HCT116 (cell line): Measurements from ENCODE around the gene ESR2. TPM values are rescaled to one million over a fixed set of nuclear protein-coding genes. Genes with fewer than 3 reads are reported as not detected.
"Not testable (repeated sequence)": the region's sequence is repeated elsewhere in the genome, so short reads cannot be mapped to it uniquely, and the experiment has no call there.

Experiments used
- ATAC-seq: fragments of 200-7000 bp; cut with Tn5 transposase; 2 replicates; pipeline ENCODE4 v1.9.1; 2020; ENCODE audit warnings: mild to moderate bottlenecking, moderate library complexity
- BruUV-seq: library from RNA; stranded (reverse); fragments of 400-500 nt; replicated peaks from 2 replicates; lab custom pipeline; 2021; lab: Mats Ljungman, UMichigan
- CTCF ChIA-PET: fragments of 300-600 bp; sonication (Branson Sonifier 250); formaldehyde crosslinking; loops from one replicate; lab custom pipeline; 2021; ENCODE audit warnings: antibody characterized with exemption; lab: Charles Lee
- POLR2A ChIA-PET: fragments of 300-600, 350-600 bp; sonication (Branson Sonifier 250); formaldehyde crosslinking; loops from one replicate; lab custom pipeline; 2021; ENCODE audit warnings: antibody characterized with exemption; lab: Charles Lee
- RAD21 ChIA-PET, 2 experiments: fragments of 300-600 bp; sonication (Branson Sonifier 250); formaldehyde crosslinking; loops; one replicate each; lab custom pipeline; 2023; ENCODE audit warnings: low total read pairs in 2 of 2; ENCODE audit not compliant: uncharacterized antibody in 2 of 2, unreplicated experiment in 2 of 2, low non-redundant PET in 1 of 2; lab: Charles Lee
- DNase-seq: peaks from one replicate; pipeline ENCODE4 v3.0.0-alpha.2; 2010; ENCODE audit warnings: low read depth, low spot score
- H2AFZ ChIP-seq: fragments of 200-600 bp; shearing (Covaris generic), sonication (generic); 2 replicates; pipeline ENCODE4 v1.6.1; 2017; ENCODE audit warnings: low read depth, mixed run types, mixed read lengths, antibody characterized with exemption, low read length; ENCODE audit not compliant: poor library complexity, severe bottlenecking
- H3K27ac ChIP-seq: 2 replicates; pipeline ENCODE4 v1.5.1; 2012; ENCODE audit warnings: low read depth, low read length
- H3K27me3 ChIP-seq: fragments of 200-600 bp; sonication (generic); 2 replicates; pipeline ENCODE4 v1.6.1; 2016; ENCODE audit warnings: mixed run types, low read length, mixed read lengths; ENCODE audit not compliant: insufficient read depth
- H3K36me3 ChIP-seq, 2 experiments: fragments of 200-500 bp in 1 of 2; fragments of 200-600 bp in 1 of 2; sonication (Bioruptor generic) in 1 of 2; sonication (generic) in 1 of 2; 2 replicates each; pipeline versions ENCODE4 v1.5.1 to v1.6.1; 2014 to 2016; ENCODE audit warnings: low read length in 2 of 2, inconsistent platforms in 1 of 2, mixed read lengths in 1 of 2, mixed run types in 1 of 2; ENCODE audit not compliant: insufficient read depth in 2 of 2, control insufficient read depth in 1 of 2
- H3K4me1 ChIP-seq, 2 experiments: fragments of 200-600 bp in 1 of 2; sonication (generic) in 1 of 2; 2 replicates each; pipeline versions ENCODE4 v1.5.1 to v1.6.1; 2012 to 2017; ENCODE audit warnings: low read length in 2 of 2, inconsistent platforms in 1 of 2, mild to moderate bottlenecking in 1 of 2, mixed read lengths in 1 of 2, mixed run types in 1 of 2, moderate library complexity in 1 of 2; ENCODE audit not compliant: insufficient read depth in 2 of 2, control insufficient read depth in 1 of 2
- H3K4me2 ChIP-seq: fragments of 200-600 bp; sonication (generic); 2 replicates; pipeline ENCODE4 v1.6.1; 2017; ENCODE audit warnings: mixed run types, low read length, mixed read lengths
- H3K4me3 ChIP-seq, 2 experiments: fragments of 200-600 bp in 1 of 2; sonication (generic) in 1 of 2; replicated peaks in 1 of 2; 2 replicates each; pipeline ENCODE4 v1.5.1; 2011 to 2016; ENCODE audit warnings: low read length in 2 of 2, control low read depth in 1 of 2, low read depth in 1 of 2, mild to moderate bottlenecking in 1 of 2, mixed read lengths in 1 of 2, mixed run types in 1 of 2
- H3K79me2 ChIP-seq: fragments of 200-600 bp; sonication (generic); 2 replicates; pipeline ENCODE4 v1.6.1; 2017; ENCODE audit warnings: mild to moderate bottlenecking, mixed run types, low read length, moderate library complexity, mixed read lengths; ENCODE audit not compliant: insufficient read depth
- H3K9ac ChIP-seq: fragments of 200-600 bp; sonication (generic); 2 replicates; pipeline ENCODE4 v1.6.1; 2016; ENCODE audit warnings: low read length, mixed read lengths
- H3K9me2 ChIP-seq: fragments of 200-600 bp; sonication (generic), shearing (Covaris generic); 2 replicates; pipeline ENCODE4 v1.6.1; 2017; ENCODE audit warnings: mixed run types, mild to moderate bottlenecking, moderate library complexity; ENCODE audit not compliant: insufficient read depth
- H3K9me3 ChIP-seq, 2 experiments: fragments of 200-500 bp in 1 of 2; fragments of 200-600 bp in 1 of 2; sonication (Bioruptor generic) in 1 of 2; sonication (generic) in 1 of 2; 2 replicates each; pipeline ENCODE4 v1.6.1; 2014 to 2017; ENCODE audit warnings: low read length in 2 of 2, mixed read lengths in 2 of 2, inconsistent platforms in 1 of 2, low read depth in 1 of 2, mild to moderate bottlenecking in 1 of 2, mixed run types in 1 of 2, moderate library complexity in 1 of 2; ENCODE audit not compliant: control insufficient read depth in 1 of 2, insufficient read depth in 1 of 2
- H4K20me1 ChIP-seq: fragments of 200-600 bp; sonication (generic), shearing (Covaris generic); 2 replicates; pipeline ENCODE4 v1.6.1; 2017; ENCODE audit warnings: mixed run types, mild to moderate bottlenecking, moderate library complexity; ENCODE audit not compliant: insufficient read depth
- EZH2 ChIP-seq: fragments of 200-600 bp; sonication (generic); IDR thresholded peaks from 2 replicates; pipeline ENCODE4 v1.6.1; 2017; ENCODE audit warnings: antibody characterized with exemption, mixed run types
- JUND ChIP-seq: IDR thresholded peaks from 2 replicates; pipeline ENCODE4 v1.6.1; 2012
- POLR2A ChIP-seq: IDR thresholded peaks from 2 replicates; pipeline ENCODE4 v1.7.0; 2011; ENCODE audit warnings: borderline replicate concordance; ENCODE audit not compliant: insufficient read depth, insufficient read length; ENCODE audit errors: extremely low read depth
- SIN3A ChIP-seq: IDR thresholded peaks from 2 replicates; pipeline ENCODE4 v1.6.1; 2012; ENCODE audit warnings: low read depth
- SRF ChIP-seq: IDR thresholded peaks from 2 replicates; pipeline ENCODE4 v1.6.1; 2012; ENCODE audit warnings: low read depth
- YY1 ChIP-seq: IDR thresholded peaks from 2 replicates; pipeline ENCODE4 v1.6.1; 2011; ENCODE audit warnings: low read length, low read depth, moderate library complexity, mild to moderate bottlenecking; ENCODE audit not compliant: insufficient replicate concordance; ENCODE audit errors: extremely low read depth
- intact Hi-C: fragments of 100-400 bp; cut with micrococcal nuclease; formaldehyde crosslinking; loops from 2 replicates; pipeline ENCODE4 v1.10.0; 2022
- total RNA-seq: library from RNA; stranded (reverse); gene quantifications from one replicate; pipeline ENCODE4 v1.2.1, GENCODE V29; 2021; ENCODE audit not compliant: unreplicated experiment
- TF ChIP-seq, protein P1 (sequence below), 3 experiments: fragments of 200-600 bp in 1 of 3; sonication (generic) in 1 of 3; IDR thresholded peaks in 2 of 3; conservative IDR thresholded peaks in 1 of 3; 2 replicates each; pipeline ENCODE4 v1.5.1; 2012 to 2017; ENCODE audit warnings: low read depth in 2 of 3, low read length in 2 of 3, antibody characterized with exemption in 1 of 3, borderline replicate concordance in 1 of 3, control low read depth in 1 of 3, mild to moderate bottlenecking in 1 of 3, mixed read lengths in 1 of 3, mixed run types in 1 of 3, moderate library complexity in 1 of 3; ENCODE audit not compliant: insufficient read depth in 1 of 3

ESR2 gene
- total RNA-seq, 1 experiment from 2014 or later: 0.32 TPM

DNA sequence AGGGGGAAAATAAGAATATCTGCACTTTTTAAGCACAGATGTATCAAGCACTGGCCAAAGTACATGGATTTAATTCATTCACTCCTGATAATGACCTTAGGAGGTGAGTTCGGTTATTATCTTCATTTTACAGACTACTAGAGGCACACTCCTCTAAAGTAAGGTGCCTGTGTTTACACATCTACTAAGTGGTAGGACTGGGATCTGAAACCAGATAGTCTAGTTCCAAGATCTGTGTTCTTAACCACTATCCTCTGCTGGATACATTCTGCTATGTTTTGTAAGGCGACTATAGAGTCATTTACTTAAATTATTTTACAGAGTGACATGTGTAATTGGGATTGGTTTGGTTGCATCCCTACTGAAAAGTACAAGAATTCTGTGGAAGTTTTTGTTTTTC is 175.3 kb downstream of the ESR2 start:
- TF ChIP-seq YY1: no peak
- no peak for TF ChIP-seq EZH2
- no peak for TF ChIP-seq SRF
- TF ChIP-seq, protein P1, sequence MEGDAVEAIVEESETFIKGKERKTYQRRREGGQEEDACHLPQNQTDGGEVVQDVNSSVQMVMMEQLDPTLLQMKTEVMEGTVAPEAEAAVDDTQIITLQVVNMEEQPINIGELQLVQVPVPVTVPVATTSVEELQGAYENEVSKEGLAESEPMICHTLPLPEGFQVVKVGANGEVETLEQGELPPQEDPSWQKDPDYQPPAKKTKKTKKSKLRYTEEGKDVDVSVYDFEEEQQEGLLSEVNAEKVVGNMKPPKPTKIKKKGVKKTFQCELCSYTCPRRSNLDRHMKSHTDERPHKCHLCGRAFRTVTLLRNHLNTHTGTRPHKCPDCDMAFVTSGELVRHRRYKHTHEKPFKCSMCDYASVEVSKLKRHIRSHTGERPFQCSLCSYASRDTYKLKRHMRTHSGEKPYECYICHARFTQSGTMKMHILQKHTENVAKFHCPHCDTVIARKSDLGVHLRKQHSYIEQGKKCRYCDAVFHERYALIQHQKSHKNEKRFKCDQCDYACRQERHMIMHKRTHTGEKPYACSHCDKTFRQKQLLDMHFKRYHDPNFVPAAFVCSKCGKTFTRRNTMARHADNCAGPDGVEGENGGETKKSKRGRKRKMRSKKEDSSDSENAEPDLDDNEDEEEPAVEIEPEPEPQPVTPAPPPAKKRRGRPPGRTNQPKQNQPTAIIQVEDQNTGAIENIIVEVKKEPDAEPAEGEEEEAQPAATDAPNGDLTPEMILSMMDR (IDR thresholded peaks at IDR 0.05 in 2 of 3, conservative IDR thresholded peaks at IDR 0.05 in 1 of 3; ENCODE audit: borderline replicate concordance in 1 of 3, insufficient read depth in 1 of 3, low read depth in 2 of 3, low read length in 2 of 3): no peak
- no peak for TF ChIP-seq SIN3A
- no peak for TF ChIP-seq JUND
- no peak for TF ChIP-seq POLR2A
- no peak for DNase-seq
- no peak for ATAC-seq
- CTCF ChIA-PET: no interaction called here
- Histone ChIP-seq H3K4me3 (no peak overlapping the region), H4K20me1 (no peaks in the 10 kb centered on the region), H3K27me3 (no peaks in the 10 kb centered on the region), H3K4me2 (no peak overlapping the region), H3K9ac (no peak overlapping the region), H3K36me3 (peaks cover 0 to 2% of the 10 kb centered on the region in 2 experiments; a peak in 2 of 4 replicates), H3K4me1 (no peaks in the 10 kb centered on the region), H3K9me3 (no peaks in the 10 kb centered on the region), H3K9me2 (no peaks in the 10 kb centered on the region), H2AFZ (no peak overlapping the region), H3K27ac (no peak overlapping the region), H3K79me2 (no peaks in the 10 kb centered on the region)
- intact Hi-C loops: no loop called here
- RAD21 ChIA-PET: no interaction called here
- BruUV-seq: no TSS peak
- POLR2A ChIA-PET: no interaction called here

DNA sequence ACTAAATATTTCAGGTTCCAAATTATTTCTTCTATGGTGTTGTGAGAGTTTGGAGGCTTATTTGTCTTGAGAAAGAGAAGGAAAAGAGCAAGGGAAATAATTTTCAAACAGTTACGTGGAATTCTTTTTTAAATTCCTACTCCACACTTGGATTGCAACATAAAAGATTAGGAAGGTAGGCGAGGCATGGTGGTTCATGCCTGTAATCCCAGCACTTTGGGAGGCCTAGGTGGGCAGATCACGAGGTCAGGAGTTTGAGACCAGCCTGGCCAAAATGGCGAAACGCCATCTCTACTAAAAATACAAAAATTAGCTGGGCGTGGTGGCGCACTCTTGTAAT is 175.8 kb downstream of the ESR2 start:
- H3K9me2 ChIP-seq, DNase-seq, H2AFZ ChIP-seq, H3K9ac ChIP-seq, H3K27ac ChIP-seq, H3K79me2 ChIP-seq, H4K20me1 ChIP-seq, ATAC-seq, CTCF ChIA-PET, H3K4me3 ChIP-seq, H3K4me1 ChIP-seq, intact Hi-C loops, H3K4me2 ChIP-seq, H3K36me3 ChIP-seq, RAD21 ChIA-PET, POLR2A ChIA-PET, BruUV-seq, H3K9me3 ChIP-seq, H3K27me3 ChIP-seq: not testable (repeated sequence)
